DMS153 (cell line): Measurements from ENCODE around the gene THRAP3.
"Not testable (repeated sequence)": the region's sequence is repeated elsewhere in the genome, so short reads cannot be mapped to it uniquely, and the experiment has no call there.

Experiments
- DNase-seq: peaks from one replicate; lab custom pipeline; 2025; lab: John Stamatoyannopoulos, UW

The THRAP3 gene, protein sequence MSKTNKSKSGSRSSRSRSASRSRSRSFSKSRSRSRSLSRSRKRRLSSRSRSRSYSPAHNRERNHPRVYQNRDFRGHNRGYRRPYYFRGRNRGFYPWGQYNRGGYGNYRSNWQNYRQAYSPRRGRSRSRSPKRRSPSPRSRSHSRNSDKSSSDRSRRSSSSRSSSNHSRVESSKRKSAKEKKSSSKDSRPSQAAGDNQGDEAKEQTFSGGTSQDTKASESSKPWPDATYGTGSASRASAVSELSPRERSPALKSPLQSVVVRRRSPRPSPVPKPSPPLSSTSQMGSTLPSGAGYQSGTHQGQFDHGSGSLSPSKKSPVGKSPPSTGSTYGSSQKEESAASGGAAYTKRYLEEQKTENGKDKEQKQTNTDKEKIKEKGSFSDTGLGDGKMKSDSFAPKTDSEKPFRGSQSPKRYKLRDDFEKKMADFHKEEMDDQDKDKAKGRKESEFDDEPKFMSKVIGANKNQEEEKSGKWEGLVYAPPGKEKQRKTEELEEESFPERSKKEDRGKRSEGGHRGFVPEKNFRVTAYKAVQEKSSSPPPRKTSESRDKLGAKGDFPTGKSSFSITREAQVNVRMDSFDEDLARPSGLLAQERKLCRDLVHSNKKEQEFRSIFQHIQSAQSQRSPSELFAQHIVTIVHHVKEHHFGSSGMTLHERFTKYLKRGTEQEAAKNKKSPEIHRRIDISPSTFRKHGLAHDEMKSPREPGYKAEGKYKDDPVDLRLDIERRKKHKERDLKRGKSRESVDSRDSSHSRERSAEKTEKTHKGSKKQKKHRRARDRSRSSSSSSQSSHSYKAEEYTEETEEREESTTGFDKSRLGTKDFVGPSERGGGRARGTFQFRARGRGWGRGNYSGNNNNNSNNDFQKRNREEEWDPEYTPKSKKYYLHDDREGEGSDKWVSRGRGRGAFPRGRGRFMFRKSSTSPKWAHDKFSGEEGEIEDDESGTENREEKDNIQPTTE

DNA sequence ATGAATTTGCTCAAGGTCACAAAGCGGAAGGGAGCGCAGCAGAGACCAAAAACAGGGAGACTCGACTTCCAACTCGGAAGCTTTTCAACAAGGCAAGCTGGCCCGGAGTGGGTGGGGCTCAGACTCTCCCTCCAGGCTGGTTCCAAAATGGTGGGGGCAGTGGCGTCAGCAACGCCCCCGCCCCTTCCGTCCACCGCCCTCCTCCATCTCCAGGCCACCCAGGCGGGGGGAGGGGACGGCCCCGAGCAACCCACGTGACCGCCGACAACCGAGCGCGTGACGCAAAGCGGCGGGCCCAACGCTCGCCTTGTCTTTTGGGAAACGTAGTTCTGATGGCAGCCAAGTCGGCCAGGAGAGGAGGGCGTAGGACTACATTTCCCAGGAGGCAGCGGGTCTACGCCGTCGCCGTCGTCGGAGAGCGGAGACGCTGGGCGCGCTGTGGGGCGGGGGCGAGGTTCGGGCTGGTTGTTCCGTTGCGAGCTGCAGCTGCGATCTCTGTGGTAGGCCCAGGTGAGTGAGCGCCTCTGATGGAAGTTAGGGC, at the start of gene THRAP3:
TSS of gene THRAP3 (plus strand) at position 448 of the 541 bp plus-strand sequence. CDS start 58,121 bp downstream, outside the sequence.
- peak; percentile 100 for DNase-seq

DNA sequence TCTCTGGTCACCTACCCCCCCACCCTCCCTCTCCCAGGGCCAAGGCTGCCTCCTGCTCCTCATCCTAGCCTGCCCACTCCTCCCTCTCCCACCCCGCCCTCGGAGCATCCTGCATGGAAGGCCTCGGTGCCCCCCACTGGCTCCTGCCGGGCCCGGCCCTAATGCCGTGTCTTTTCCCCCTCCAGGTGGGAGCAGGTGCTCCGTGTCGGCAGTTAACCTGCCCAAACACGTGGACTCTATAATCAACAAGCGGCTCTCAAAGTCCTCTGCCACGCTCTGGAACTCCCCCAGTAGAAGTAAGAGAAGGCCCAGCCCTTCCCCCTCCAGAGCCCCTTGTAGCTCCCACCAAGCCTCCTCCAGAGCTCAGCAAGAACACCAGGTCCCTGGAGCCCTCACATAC, 49.5 kb upstream of the THRAP3 start:
- no peak for DNase-seq

DNA sequence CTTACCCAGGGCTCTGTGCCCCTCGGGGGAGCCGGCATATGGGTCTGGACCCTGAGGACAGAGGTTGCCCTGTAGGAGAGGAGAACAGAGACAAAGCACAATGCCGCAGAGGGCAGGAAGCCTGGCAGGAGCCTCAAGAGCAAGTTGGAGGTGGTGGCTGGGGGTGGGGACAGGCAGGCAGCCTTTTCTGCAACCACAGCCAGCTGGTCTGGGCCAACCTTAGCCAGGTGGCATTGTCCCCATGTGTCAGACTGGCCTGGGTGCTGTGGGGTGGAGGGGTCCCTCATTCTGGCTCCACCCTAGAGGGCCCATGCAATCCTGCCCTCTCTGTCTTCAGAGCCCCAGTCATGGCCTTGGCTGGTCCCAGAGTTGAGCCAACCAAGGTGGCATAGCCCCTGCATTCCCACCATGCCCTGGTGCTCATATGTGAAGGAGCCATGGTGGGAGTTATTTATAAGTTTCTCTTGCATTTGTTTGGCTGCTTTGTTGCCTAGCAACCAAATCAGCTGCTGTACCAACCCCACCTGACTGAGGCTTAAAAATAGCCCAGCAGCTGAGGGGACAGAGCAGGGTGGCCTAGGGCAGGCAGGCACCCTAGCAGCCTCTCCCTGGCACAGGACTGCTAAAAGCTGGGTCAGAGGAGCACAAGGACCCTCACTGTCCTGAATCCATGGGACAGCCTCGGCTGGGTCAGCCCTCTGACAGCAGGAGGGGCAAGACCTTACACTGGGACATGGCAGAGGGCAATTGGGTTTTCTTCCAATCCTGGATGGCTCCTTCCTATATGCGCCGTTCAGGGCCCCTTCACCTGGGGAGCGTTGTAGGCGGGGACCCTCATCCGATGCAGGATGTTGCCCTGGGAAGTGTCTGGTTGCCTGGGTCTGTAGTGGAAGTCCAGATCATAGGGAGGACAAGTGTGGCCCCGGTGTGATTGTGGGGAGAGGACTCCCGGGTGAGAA, 48.8 kb upstream of the THRAP3 start:
- peak; percentile 20 for DNase-seq

DNA sequence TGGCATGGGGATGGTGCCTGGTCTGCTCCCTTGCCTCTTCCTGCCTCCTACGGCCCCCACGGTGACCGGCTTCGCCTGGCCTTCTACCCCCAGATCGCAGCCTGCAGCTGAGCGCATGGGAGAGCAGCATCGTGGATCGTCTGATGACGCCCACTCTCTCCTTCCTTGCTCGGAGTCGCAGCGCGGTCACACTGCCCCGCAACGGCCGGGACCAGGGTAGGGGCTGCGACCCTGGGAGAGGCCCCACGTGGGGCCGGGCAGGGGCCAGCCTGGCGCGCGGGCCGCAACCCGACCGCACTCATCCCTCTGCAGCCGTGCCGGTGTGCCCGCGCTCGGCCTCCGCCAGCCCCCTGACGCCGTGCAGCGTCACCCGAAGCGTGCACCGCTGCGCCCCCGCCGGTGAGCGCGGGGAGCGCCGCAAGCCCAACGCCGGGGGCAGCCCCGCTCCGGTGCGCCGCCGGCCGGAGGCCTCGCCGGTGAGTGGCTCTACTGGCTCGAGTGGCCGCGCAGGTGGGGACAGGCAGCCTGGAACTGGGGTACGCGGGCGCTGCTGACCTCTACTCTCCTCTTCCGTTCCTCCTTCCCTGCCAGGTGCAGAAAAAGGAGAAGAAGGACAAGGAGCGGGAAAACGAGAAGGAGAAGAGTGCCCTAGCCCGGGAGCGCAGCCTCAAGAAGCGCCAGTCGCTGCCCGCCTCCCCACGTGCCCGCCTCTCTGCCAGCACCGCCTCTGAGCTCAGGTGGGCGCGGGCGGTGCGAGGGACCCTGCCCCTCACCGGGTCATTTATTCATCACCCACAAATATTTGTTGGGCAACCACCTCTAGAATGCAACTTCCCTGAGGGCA, 47.9 kb upstream of the THRAP3 start:
- DNase-seq = no peak

DNA sequence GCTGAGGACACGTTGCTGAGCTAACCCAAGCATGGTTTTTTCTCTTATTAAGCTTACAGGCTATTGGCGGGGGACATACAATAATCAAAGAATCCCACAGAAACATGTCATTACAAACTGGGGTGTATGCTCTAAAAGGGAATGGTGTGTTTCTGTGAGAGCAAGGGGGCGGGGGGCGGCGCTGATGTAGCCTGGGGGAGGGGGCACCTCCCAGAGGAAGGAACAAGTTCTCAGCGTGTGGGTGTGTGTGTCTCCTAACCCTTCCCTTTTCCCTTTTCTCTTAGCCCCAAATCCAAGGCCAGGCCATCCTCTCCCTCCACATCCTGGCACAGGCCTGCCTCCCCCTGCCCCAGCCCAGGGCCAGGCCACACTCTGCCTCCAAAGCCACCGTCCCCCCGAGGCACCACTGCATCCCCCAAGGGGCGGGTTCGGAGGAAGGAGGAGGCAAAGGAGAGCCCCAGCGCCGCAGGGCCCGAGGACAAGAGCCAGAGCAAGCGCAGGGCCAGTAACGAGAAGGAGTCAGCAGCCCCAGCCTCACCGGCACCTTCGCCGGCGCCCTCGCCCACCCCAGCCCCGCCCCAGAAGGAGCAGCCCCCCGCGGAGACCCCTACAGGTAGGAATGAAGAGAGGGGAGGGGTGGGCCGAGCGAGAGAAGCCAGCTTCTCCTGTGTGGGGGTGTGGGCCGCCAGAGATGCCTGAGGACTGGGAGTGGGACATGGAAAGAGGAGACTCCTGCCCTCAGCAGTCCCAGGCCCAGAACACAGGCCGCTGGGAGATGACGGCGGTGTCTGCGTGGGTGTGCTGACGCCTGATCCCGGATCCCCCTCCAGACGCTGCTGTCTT, 46.4 kb upstream of the THRAP3 start:
- no peak for DNase-seq

DNA sequence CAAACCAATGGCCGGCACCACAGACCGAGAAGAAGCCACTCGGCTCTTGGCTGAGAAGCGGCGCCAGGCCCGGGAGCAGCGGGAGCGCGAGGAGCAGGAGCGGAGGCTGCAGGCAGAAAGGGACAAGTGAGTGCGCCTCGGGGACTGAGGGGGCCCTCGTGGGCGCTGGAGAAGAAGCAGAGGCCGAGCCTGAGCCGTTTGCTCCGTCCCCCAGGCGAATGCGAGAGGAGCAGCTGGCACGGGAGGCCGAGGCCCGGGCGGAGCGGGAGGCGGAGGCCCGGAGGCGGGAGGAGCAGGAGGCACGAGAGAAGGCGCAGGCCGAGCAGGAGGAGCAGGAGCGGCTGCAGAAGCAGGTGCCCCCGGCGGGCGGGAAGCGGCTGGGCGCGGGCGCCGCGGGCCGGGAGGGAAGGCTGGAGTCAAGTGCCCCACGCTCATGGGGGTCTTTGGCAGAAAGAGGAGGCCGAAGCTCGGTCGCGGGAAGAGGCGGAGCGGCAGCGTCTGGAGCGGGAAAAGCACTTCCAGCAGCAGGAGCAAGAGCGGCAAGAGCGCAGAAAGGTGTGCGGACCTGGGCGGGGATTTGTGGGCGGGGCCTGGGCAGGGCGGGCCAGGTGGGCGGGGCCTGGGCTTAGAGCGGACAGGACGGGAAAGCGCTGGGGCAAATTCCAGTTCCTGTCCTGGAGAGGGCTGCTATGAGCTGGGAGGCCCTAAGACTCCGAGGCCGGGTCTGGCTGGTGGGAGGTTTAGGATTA, 45.6 kb upstream of the THRAP3 start:
- no peak for DNase-seq

DNA sequence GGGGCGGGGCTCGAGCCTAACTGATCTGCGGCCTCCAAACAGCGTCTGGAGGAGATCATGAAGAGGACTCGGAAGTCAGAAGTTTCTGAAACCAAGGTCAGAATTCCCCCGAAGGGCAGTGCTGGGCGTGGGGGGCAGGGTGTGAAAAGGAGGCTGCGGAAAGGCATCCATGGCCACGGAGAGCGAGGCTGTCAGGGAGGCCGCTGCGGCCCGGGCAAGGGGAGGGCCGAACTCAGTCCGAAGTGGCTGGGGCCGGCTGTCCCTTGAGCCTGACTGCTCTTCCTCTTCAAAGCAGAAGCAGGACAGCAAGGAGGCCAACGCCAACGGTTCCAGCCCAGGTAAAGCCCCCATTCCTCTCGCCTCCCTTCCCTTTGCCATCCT, 45.0 kb upstream of the THRAP3 start:
- no peak for DNase-seq

DNA sequence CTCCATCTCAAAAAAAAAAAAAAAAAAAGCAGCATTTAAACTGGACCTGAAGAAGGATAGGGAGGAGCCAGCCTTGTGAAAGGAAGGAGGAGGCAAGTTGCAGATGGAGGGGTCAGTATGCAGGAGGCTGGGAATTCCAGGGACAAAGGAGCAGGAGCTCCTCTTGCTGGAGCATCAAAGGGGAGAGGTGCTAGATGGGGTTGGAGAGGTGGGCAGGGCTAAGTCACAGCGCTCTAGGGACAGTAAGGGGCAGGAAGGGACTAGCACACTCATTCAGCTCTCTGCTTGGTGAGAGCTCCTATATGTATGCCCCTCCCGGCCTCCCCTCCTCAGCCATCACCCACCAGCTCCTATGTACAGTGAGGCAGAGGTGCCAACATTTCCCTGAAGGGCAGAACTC, 41.5 kb upstream of the THRAP3 start:
- peak; percentile 54 for DNase-seq

DNA sequence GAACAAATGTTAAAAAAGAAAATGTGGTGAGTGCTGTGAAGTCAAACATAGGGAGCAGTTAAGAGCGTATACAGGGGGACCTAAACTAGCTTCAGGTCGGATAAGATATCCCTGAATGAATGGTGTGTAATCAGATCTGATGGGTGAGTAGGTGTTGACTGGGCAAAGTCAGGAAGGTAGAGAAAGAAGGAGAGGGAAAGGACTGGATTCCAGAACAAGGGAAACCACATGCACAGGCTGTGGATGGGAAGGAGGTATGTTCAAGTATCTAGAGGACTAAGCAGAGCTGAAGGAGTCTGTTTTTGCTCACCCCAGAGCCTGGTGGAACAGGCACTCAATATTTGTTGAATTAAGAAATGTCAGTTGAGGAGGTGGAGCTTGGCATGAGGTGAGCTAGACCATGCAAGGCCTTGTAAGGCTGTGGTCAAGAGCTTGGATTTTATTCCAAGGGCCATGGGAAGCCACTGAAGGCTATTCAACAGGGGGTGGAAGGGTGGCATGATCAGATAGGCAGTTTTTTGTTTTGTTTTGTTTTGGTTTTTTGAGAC, 40.9 kb upstream of the THRAP3 start:
- peak; percentile 55 for DNase-seq

DNA sequence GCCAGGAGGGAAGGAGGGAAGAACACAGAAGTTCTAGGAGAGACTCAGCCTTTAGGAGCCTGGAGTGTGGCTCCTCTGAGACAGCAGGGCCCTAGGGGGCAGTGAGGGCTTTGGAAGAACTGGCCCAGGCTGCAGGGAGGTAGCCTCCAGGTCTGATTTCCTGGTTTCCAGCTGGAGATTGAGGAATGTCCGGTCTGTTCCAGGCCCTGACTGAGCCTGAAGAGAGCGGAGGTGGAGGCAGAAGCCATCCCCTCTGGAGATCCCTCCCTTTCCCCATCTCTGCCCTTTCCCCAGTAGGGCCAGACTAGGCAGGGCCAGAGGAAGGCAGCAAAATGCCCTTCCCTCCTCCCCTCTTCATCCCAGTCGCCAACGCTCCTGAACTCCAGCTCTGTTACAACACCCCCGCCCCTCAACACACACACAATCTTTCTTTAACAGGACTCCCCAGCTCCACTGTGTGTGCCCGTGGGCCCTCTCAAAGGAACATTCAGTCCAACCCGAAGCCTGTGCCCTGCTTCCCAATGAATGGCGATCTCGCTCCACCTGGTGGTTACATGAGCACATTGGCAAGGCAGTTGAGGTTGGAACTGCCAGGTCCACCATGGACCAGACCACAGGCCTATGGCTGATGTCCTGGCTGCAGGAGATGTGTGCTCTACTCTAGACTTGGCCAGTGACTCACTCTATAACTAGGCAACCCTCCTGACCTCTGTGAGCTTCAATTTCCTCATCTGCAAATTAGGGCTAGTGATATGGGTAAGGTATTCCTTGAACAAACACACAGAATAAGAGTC, 36.2 kb upstream of the THRAP3 start:
- peak; percentile 90 for DNase-seq

DNA sequence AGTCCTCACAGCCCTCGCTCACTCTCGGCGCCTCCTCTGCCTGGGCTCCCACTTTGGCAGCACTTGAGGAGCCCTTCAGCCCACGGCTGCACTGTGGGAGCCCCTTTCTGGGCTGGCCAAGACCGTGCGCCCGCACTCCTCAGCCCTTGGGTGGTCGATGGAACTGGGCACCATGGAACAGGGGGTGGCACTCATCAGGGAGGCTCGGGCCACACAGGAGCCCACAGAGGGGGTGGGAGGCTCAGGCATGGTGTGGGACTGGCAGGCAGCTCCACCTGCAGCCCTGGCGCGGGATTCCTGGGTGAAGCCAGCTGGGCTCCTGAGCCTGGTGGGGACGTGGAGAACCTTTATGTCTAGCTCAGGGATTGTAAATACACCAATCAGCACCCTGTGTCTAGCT, 27.4 kb upstream of the THRAP3 start:
- DNase-seq = not testable (repeated sequence)

DNA sequence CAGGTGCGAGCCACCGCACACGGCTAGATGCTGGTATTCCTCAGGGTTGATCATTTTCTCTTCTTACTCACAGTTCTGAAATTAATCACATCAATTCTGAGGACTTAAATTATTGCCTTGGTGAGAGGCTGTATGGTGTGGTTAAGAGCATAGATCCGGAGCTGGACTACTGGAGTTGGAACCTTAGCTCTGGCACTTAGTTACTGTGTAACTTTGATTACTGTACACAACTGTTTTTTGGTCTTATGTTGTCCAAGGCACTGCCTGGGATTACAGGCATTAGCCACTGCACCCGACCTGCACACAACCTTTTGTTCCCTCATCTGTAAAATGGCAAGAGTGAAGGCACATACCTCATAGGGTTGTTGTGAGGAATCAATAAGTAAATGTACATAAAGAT, 25.6 kb upstream of the THRAP3 start:
- DNase-seq = no peak

DNA sequence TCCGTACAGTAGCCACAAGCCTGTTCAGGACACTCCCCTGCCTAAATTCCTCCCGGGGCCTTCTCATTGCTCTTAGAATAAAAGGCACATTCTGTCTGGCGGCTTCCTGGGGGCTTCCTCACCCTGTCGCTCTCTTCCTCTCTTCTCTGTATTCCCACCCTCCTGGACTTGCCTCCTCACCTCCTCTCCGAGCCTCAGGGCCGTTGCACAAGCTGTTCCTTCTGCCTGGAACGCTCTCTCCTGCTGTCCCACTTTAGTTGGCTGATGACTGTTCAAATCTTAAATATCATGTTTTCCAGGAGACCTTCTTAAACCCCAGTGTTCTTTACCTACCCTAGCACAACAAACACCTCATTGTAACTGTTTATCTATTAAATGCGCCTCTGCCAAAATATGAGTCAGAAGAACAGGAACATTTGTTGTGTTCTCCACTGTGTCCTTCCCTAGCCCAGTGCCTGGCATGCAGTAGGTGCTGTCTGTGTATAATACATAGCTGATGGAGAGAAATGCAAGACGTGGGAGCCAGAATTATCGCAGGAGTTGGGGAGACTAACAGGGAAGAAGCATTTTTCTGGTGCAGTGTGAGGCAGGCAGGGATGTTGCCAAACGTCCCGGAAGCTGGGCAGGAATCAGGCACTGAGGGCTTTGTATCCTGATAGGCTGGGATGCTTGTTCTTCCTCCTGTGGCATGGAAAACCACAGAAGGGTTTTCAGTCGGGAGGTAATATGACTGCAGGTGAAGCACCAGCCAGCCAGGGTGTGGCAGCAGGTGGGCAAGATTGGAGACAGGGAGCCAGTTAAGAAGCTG, 24.1 kb upstream of the THRAP3 start:
- peak; percentile 71 for DNase-seq

DNA sequence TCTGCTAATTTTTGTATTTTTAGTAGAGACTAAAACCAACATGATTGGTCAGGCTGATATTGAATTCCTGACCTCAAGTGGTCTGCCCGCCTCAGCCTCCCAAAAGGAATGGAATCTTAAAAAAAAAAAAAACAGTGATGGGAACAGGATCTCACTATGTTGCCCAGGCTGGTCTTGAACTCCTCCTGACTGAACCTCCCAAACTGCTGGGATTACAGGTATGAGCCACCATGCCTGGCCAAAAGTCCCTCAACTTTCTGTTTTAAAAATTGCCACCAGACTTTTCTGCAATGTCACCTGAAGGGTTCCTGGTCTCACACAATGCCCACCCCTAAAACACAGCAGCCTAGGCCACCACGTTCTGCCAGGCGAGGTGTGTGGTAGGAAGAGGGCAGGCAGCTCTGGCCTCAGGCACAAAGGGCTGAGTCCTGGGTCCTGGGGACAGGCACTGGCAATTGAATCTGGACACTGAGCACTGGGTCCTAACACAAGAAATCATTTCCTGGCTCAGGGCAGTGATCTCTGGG, 21.2 kb upstream of the THRAP3 start:
- DNase-seq = no peak

DNA sequence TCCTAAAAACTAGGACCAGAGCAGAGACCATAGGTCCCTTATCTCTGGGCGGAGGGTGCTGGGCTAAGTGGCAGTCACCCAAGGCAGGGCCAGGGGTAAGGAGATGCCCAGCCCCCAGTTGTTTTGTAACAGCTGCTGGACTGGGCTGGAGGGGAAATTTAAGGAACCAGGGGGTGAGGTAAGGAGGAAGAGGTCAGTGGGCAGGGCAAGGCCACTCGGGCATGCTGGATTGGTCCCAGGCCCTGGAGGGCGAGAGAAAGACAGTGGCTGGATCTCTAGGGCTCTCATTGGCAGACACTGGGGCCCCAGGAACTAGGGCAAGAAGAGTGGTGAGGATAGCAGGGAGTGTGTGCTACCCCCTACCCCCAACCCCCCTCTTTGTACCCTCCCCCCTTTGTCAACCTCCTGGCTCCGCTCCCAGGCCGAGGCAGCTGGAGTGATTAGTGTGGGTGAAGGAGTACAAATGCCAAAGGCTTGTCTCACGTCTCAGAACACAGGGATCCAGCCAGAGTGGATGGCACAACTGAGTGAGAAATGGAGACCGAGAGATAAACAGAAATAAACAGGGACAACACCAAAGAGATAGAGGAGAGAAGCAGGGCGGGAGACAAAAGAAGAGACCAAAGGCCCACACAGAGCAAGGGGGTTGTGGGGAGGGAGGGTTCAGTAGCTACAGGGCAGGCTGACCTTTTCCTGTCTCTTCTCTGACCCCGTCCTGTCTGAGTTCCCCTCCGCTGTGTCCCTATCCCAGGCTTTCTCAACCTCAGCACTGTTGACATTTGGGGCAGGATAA, 20.5 kb upstream of the THRAP3 start:
- no peak for DNase-seq
